ENCODE measurements around the gene TM9SF3.

Gene TM9SF3

DNA sequence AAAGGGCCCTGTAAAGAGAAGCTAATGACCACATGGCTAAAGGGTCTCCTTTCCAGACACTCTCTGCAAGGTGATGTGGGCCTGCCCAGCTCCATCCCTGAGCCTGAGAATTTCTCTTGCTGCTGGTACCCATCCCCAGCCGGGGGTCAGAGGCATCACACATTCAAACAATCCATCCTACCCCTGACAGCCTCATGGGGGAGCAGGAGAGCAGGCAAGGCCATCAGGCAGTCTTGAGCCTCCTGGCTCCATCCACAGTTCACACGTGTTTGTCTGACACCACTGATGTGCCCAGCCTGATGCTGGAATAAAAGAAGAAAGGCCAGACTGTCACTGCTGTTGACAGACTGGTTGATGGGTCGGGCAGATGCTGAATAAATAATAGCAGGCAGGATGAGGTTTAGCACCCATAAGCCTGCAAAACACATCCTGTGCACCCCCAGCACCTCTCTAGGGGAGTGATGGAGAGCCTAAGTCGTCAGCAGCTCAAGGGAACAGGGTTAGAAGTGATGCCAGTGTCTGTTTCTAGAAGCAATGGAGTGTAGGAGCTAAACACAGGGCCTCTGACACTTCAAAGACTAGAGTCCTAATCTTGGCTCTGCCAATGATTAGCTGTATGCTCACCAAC is 116.6 kb downstream of the TM9SF3 start:
- no peak for DNase-seq (ENCODE audit: low spot score)

DNA sequence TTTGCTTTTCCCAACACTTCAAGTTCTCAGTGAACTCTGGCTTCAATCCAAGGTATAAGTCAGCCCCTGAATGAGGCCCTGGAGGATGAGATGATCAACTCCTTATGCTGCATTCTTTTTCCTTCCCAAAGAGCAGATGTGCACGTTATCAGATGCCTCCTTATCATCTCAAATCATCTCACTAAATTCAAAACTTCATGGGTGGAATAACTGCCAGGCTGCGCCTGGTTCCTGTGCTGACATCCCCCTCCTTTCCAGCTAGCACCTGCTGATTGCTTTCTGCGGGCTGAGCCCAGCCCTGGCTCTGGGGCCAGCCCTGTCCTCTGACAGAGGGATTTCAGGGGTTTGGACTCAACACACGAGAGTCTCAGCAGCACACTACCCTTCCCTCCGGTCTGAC is 118.0 kb downstream of the TM9SF3 start:
- no peak for DNase-seq (ENCODE audit: low spot score)
